ENCODE measurements around the gene SLC66A2. TPM values are rescaled to one million over a fixed set of nuclear protein-coding genes. Genes with fewer than 3 reads are reported as not detected.

SLC66A2 gene
- total and polyA plus RNA-seq, 8 donors, result 17.3 to 69.8 (median 24.4) TPM

- intact Hi-C loops (cut with DNase I), result no loop called here
- Histone ChIP-seq H3K4me1 (peaks cover 0 to 25% of the 10 kb centered on the region in 2 donors), H3K4me3 (no peak overlapping the region), H3K27ac (no peak overlapping the region), H3K36me3 (peaks cover 0 to 42% of the 10 kb centered on the region in 2 donors), H3K9me3 (no peaks in the 10 kb centered on the region), H3K27me3 (no peaks in the 10 kb centered on the region)
- no peak for TF ChIP-seq CTCF (IDR thresholded peaks at IDR 0.05)
- DNase-seq (no peak), ATAC-seq (no peak)
Observed at GRCh38 chr18:79979843-79980242, 28.4 kb upstream of the SLC66A2 start.

- Histone ChIP-seq H3K4me3 (no peak overlapping the region), H3K27ac (no peak overlapping the region), H3K9me3 (no peaks in the 10 kb centered on the region), H3K27me3 (no peaks in the 10 kb centered on the region), H3K36me3 (peaks cover 0 to 71% of the 10 kb centered on the region in 2 donors), H3K4me1 (no peaks in the 10 kb centered on the region)
- intact Hi-C loops (cut with DNase I), result no loop called here
- DNase-seq, result no peak
- no peak for TF ChIP-seq CTCF (IDR thresholded peaks at IDR 0.05)
- no peak for ATAC-seq
Observed at GRCh38 chr18:79975985-79976680, 24.7 kb upstream of the SLC66A2 start.

GRCh38 chr18:79975043-79975442, 23.6 kb upstream of the SLC66A2 start:
- H3K27ac ChIP-seq, result no peak overlapping the region
- H3K9me3 ChIP-seq, result no peaks in the 10 kb centered on the region
- H3K4me1 ChIP-seq, result no peaks in the 10 kb centered on the region
- intact Hi-C loops (cut with DNase I), result no loop called here
- no peaks in the 10 kb centered on the region for H3K27me3 ChIP-seq
- no peak for DNase-seq
- no peak for TF ChIP-seq CTCF (IDR thresholded peaks at IDR 0.05)
- H3K36me3 ChIP-seq, result peaks cover 0 to 82% of the 10 kb centered on the region in 2 donors
- no peak overlapping the region for H3K4me3 ChIP-seq
- no peak for ATAC-seq

- no peak for DNase-seq
- H3K36me3 ChIP-seq, result peaks cover 0 to 87% of the 10 kb centered on the region in 2 donors
- no peak for TF ChIP-seq CTCF (IDR thresholded peaks at IDR 0.05)
- no peak overlapping the region for H3K27ac ChIP-seq
- intact Hi-C loops (cut with DNase I), result no loop called here
- ATAC-seq, result no peak
- H3K9me3 ChIP-seq, result no peaks in the 10 kb centered on the region
- no peaks in the 10 kb centered on the region for H3K27me3 ChIP-seq
- H3K4me3 ChIP-seq, result no peak overlapping the region
- H3K4me1 ChIP-seq, result no peaks in the 10 kb centered on the region
Observed at GRCh38 chr18:79974025-79974654, 22.7 kb upstream of the SLC66A2 start.

GRCh38 chr18:79973517-79973916, 22.1 kb upstream of the SLC66A2 start:
- H3K27me3 ChIP-seq, result no peaks in the 10 kb centered on the region
- no peak overlapping the region for H3K4me3 ChIP-seq
- ATAC-seq, result no peak
- peaks cover 0 to 81% of the 10 kb centered on the region in 2 donors for H3K36me3 ChIP-seq
- H3K9me3 ChIP-seq, result no peaks in the 10 kb centered on the region
- no peak for DNase-seq
- no peaks in the 10 kb centered on the region for H3K4me1 ChIP-seq
- H3K27ac ChIP-seq, result no peak overlapping the region
- no peak for TF ChIP-seq CTCF (IDR thresholded peaks at IDR 0.05)
- intact Hi-C loops (cut with DNase I), result no loop called here

Data from left lung (tissue), 10 donors.